Activated CD8-positive, alpha-beta memory T cell treated with anti-CD3 and anti-CD28 coated beads, Interleukin-2, amount 50 U/mL, for 24 hours (primary cell): ENCODE results near the gene ORM1.

Experiments used
- DNase-seq: peaks from one replicate; pipeline ENCODE4 v3.0.0-alpha.2; 2020; ENCODE audit errors: extremely low read depth

ORM1 gene

DNA sequence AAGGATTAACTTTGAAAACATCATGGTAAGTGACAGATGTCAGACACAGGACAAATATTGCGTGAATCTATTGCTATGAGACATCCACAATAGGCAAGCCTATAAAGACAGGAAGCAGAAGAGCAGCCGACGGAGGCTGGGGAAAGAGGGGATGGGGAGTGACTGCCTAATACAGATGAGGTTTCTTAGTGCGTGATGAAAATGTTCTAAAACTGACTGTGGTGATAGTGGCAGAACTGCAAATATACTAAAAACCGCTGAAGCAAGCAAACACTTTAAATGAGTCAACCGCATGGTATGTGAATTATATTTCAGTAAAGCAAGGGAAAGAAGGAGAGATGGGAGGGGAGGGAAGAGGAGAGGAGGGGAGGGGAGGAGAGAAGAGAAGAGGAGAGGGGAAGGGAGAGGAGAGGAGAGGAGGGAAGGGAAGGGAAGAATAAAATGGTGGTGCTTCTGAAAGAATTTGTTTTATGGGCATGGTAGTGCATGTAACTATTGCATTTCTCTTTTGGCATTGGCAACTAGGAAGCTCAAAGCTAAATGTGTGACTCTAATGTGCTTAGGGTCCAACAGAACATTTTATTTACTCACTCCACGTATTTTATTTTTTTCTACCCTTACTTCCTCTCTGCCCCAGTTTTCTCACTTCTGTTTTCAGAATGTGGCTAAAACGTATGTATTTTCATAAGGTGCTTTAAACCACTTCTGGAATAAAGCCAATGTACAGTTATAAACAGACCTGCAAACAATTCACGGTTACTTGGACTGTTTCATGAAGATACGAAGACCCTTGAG, 43.6 kb downstream of the ORM1 start:
- no peak for DNase-seq

DNA sequence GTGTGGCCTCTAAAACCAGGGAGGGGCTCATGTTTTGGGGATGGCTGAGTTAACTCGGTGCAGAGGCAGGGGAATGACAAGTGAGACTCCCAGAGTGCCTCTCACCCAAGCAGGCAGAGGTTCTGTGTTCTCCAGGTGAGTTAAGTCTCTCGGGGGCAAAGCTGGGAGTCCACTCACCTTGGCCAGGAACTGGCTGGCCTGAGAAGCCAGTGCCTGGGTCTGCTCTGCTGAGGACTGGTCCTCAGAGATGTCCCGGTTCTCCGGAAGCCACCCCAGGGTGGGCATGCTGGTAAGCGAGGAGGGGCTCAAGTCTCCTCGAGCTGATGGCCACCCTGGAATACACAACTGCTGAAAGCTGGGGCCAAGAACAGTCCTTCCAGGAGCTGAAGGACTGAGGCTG, 44.5 kb downstream of the ORM1 start:
- DNase-seq = no peak

- DNase-seq = no peak
Measured at GRCh38 chr9:114367772-114368569, 45.1 kb downstream of the ORM1 start.

DNA sequence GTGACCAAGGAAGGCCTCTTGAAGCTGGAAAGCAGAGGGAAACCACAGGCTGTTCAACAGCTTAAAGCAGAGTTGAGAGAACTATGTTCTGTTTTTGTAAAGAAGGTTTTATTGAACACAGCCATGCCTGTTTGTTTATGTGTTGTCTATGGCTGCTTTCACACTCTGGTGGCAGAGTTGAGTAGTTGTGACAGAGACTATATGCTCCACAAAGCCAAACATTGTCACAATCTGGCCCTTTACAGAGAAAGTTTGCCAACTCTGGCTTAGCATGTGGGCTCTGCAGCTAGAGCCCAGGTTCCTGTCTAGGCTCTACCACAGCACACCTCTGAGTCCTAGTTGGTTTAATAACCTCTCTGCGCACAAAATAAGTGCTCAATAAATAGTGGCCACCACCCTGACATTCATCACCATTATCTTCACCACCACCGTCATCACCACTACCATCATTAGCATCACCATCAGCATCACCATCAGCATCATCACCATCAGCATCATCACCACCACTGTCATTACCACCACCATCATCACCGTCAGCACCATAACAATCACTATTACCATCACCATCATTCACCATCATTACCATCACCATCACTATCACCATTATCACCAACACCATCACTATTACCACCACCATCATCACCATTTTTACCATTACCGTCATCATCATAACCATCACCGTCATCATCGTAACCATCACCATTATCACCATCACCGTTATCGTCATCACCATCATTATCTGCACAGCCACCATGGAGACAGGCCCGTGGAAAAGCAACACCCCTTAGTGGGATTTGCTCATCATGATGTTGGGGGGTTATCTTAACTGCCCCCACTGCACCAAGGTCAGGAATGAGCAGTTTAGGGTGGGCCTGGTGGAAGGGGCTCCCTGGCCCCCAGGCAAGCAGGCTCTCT, 46.6 kb downstream of the ORM1 start:
- DNase-seq = no peak

- DNase-seq = no peak
Measured at GRCh38 chr9:114370251-114370967, 47.5 kb downstream of the ORM1 start.

DNA sequence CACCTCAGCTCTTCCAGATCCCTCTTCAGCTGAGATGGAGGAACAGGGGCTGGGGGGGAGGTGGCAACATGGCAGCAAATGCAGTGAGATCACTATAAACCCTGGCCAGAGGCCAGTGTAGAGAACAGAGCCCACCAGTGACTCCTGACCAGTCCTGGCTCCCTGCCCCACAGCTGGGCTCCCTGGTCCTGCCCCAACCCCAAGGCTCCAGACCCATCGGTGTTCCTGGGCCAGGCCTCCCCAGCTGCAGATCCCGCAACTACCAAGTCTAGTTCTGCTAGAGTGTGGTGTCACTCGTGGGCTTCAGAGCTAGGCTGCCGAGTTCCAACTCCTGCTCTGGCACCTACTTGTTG, 48.0 kb downstream of the ORM1 start:
- no peak for DNase-seq

DNA sequence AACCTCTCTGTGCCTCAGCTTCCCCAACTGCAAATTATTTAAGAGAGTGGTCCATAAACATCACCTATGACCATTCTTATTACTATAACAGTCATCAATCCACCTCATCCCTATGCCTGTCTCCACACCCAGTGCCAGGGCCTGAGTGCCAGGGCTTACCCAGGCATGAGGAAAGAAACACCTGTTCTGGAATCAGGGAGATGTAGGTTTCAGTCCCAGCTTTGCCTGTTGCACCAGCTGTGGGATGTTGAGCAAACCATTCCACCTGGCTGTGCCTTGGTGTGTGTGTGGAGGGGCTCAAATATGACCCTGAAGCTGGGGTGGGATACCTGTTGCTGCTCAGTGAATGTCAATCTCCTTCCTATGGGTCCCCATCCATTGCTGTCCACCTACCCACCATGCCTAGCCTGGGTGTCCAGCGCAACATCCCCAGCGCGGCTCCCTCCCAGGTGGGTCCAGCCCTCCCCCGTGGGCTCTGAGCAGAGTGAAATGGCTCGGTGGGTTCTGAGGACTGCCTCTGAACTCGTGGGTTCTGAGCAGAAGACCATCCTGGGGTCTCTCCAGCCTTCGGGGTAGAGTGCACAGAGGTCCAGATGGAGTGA, 48.5 kb downstream of the ORM1 start:
- no peak for DNase-seq

DNA sequence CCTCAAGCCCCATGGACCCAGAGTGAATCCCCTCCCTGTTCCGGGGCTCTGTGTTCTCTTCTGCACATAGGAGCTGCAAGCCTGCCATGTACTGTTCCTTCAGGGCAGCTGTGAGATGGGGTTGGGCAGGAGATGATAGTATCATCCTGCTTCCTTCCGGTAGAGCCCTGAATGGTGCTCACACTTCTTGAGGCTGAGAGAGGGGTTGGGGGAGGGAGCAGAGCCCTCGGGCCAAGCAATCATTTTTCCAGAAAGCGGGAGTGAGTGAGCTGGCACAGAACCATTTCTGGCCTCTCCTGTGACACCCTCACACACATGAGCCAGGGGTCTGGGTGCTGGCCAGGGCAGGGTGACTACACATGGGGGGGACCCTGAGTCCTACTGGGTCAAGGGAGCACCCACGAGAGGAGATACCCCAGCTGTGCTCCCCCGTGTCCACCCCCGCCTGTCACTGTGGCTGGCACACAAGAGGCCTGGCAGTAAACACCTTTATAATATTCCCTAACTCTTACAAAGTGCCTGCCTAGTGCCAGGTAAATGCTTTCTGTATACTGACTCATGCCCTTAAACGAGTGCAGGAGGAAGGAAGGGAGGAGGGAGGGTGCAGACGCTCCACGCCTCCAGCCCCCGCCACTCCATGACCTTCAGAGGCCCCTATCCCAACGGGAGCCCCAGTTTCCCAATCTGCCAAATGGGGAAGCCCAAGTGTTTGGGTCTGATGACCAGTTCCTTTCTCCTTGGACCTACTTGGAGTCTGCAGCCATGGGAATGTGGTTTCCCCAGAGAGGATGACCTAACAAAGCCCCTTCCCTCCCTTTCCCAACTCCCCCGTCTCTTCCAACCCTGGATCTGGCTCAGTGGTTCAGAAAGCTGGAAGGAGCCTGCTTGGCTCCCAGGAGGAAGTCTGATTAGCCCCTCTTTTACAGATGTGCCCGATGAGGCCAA, 49.3 kb downstream of the ORM1 start:
- DNase-seq = no peak

GRCh38 chr9:114372921-114373448, 50.1 kb downstream of the ORM1 start:
- DNase-seq = peak; percentile 56

- DNase-seq = no peak
Measured at GRCh38 chr9:114373960-114374730, 51.2 kb downstream of the ORM1 start.

DNA sequence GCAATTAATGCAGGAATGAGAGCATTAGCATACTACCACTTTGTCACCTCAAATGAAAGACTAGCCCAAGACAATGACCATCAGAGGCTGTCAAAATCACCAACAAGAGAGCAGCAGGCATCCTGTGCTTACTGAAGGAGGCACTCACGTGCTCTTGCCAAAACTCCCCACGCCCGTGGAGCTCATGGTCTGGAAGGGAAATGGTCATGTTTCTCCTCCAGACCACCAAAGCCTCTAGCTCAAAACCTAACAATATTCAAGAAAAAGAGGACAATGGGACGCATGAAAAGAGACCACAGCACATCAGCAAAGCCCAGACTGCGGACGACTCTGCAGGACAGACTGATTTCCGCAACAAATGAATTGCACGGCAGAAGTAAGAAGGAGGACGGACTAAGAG, 52.0 kb downstream of the ORM1 start:
- DNase-seq = no peak

DNA sequence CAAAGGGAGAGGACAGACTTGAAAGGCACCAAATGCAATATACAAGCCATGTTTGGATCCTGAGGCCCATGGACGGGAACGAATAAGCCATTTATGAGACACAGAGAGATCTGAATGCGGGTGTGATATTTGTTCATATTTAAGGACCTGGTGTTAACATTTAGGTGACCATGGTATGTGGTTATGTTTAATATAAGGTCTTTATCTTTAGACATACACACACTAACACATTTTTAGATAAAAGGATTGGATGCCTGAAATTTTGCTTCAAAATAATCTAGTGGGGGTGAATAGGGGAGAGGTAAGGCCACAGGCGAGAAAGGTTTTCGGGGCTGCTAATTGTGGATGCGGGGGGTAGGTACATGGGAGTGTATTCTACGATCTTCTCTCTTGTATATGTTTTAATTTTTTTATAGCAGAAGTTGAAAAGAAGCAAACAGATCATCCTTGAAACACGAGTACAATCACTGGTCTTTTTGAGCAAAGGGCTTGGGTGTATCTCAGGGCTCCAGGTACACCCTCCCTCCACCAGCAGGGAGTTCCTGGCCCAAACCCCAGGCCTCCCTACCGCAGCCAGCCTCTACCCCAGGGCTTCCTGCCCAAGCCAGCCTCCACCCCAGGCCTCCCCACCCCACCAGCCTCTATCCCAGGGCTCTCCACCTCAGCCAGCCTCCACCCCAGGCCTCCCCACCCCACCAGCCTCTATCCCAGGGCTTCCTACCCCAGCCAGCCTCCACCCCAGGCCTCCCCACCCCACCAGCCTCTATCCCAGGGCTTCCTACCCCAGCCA, 52.7 kb downstream of the ORM1 start:
- DNase-seq = no peak
